AG04450 (cell line): ENCODE results near the gene SORT1. TPM values are rescaled to one million over a fixed set of nuclear protein-coding genes. Genes with fewer than 3 reads are reported as not detected.

Experiments used
- CTCF ChIA-PET: fragments of 300-600, 350-600 bp; formaldehyde crosslinking; extraction: SDS; loops from one replicate; lab custom pipeline; 2022; ENCODE audit warnings: antibody characterized with exemption, inconsistent platforms; lab: Charles Lee
- POLR2A ChIA-PET: fragments of 350-600 bp; formaldehyde crosslinking; extraction: SDS; loops from one replicate; lab custom pipeline; 2021; ENCODE audit warnings: antibody characterized with exemption, inconsistent platforms; lab: Yijun Ruan, JAX
- DNase-seq: peaks from one replicate; pipeline ENCODE4 v3.0.0-alpha.2; 2011; ENCODE audit warnings: low read depth, low spot score
- H3K27ac ChIP-seq: one replicate; pipeline ENCODE4 v1.5.1; 2012; ENCODE audit warnings: low read depth, low read length, control low read depth
- H3K27me3 ChIP-seq: one replicate; pipeline ENCODE4 v1.6.0; 2012; ENCODE audit warnings: low read length; ENCODE audit not compliant: control insufficient read depth, insufficient read depth
- H3K4me3 ChIP-seq: 2 replicates; pipeline ENCODE4 v1.5.1; 2011; ENCODE audit warnings: mild to moderate bottlenecking, low read depth, low read length, control low read depth
- H3K9me3 ChIP-seq: 2 replicates; pipeline ENCODE4 v1.5.1; 2012; ENCODE audit warnings: low read length; ENCODE audit not compliant: control insufficient read depth, insufficient read depth
- CTCF ChIP-seq: IDR thresholded peaks from 2 replicates; pipeline ENCODE4 v1.5.1; 2011; ENCODE audit warnings: low read depth, low read length, control low read depth, inconsistent platforms
- polyA plus RNA-seq: library from polyadenylated mRNA; depleted of rRNA; stranded (reverse); fragments of >200 nt; gene quantifications from 2 replicates; pipeline ENCODE4 v1.2.3, GENCODE V29; 2011

Gene SORT1
- polyA plus RNA-seq, 1 experiment, result 42.8 TPM

- ChIA-PET POLR2A (no interaction called here), CTCF (no interaction called here)
- TF ChIP-seq CTCF, result no peak
Measured at GRCh38 chr1:109404838-109405237, 7.1 kb upstream of the SORT1 start.

DNA sequence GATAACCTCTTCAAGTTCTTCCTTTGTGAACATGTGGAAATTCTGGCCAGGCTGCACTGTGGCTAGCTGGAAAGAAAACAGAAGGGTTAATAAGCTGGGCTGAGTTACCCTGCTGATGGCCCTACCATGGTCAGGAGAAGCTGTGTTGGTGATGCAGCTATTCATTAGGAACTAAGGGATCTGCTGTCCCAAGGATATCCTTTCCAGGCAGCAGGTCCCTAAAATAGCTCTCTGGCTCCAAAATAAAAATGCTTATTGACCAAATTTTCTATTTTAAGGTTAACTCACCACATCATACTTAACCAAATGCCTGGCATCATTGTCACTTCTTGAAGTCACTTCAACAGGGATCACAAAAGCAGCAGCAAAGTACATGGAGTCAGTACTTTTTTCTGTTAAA, 4.3 kb upstream of the SORT1 start:
- CTCF ChIA-PET, result interaction anchor here (0.7 to 6.1 kb wide), 7 partner anchors 10 to 289 kb away, joined by 3 to 119 read pairs (median 7); a partner anchor contains a TSS
- H3K9me3 ChIP-seq, result no peaks in the 10 kb centered on the region
- H3K27me3 ChIP-seq, result no peaks in the 10 kb centered on the region
- POLR2A ChIA-PET, result no interaction called here
- no peak overlapping the region for H3K27ac ChIP-seq
- DNase-seq, result no peak
- no peak overlapping the region for H3K4me3 ChIP-seq
- TF ChIP-seq CTCF, result no peak

More at GRCh38 chr1:109404838-109405237, 7.1 kb upstream of the SORT1 start:
- no peaks in the 10 kb centered on the region for H3K9me3 ChIP-seq
- no peak for DNase-seq
- H3K27ac ChIP-seq, result no peak overlapping the region
- no peaks in the 10 kb centered on the region for H3K27me3 ChIP-seq
- no peak overlapping the region for H3K4me3 ChIP-seq

DNA sequence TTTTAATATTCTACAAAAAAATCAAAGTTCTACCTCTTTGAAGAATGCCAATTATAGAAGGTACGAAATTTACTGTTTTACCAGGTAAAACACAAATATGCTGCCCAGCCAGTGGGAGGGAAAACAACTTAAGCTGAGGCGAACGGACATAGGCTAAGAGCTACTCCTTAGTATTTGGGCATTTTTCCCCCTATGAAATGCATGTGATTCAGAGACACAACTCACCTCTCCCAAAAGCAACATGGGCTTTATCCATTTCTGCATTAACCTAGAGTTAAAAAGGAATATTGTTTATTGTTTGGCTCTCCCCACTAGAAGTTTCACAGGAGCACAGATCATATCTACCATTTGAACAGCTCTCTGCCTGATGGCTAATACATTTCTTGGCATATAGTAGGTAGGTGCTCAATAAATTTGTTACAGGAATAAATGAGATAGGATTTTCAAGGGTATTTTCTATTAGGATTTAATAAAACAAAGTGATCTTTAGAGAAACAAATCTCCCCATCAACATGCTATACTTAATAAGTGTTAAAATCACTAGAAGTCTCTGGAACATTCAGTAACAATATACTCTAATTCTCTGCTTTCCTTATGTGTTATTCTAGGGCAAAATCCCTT, 2.4 kb upstream of the SORT1 start:
- TF ChIP-seq CTCF, result no peak
- no peak for DNase-seq
- POLR2A ChIA-PET, result interaction anchor here (2.6 kb wide), 1 partner anchor 101 kb away, joined by 6 read pairs; no protein-coding TSS in a partner anchor
- no peak overlapping the region for H3K4me3 ChIP-seq
- no peaks in the 10 kb centered on the region for H3K27me3 ChIP-seq
- CTCF ChIA-PET, result interaction anchor here (0.7 to 6.1 kb wide), 15 partner anchors 8 to 300 kb away, joined by 3 to 119 read pairs (median 11); partner anchors contain the start of gene PSRC1
- H3K9me3 ChIP-seq, result no peaks in the 10 kb centered on the region
- no peak overlapping the region for H3K27ac ChIP-seq

DNA sequence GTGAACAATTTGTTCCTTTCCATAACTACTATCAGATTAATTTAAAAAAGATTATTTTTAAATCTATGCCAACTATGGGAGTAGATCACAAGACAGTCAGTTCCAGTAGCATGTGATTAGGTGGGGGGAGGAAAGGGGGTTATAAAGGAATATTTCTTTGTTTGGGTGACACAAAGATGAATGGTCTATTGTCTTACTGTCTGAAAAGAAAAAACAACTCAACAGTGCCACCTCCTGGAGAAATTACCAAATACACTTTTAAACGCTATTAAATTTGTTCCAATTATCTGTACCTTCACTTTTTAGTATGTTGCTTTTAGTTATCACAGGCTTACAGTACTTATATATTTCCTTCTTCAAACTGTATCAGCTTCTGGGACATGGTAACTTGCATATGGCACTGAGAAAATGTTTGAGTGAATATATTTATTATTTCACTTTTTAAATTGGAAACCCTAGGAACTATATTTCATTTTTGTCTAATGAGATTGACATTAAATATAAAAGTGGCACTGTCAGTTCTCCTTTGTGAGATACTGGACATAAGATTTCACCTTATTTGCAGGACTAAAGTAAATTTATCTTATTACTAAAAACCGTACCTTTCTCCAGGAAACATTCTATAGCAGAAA, 1.7 kb upstream of the SORT1 start:
- no peak overlapping the region for H3K4me3 ChIP-seq
- H3K27ac ChIP-seq, result no peak overlapping the region
- peak; percentile 23 for DNase-seq
- H3K27me3 ChIP-seq, result no peaks in the 10 kb centered on the region
- TF ChIP-seq CTCF, result peak; percentile 57
- ChIA-PET CTCF (interaction anchor here (0.6 to 6.1 kb wide), 33 partner anchors 9 to 299 kb away, joined by 3 to 119 read pairs (median 4); partner anchors contain the start of gene PSRC1), POLR2A (interaction anchor here (0.8 to 2.6 kb wide), 4 partner anchors 8 to 122 kb away, joined by 4 to 9 read pairs (median 6); partner anchors contain the start of gene PSRC1)
- no peaks in the 10 kb centered on the region for H3K9me3 ChIP-seq
